PC-9 (cell line): ENCODE measurements around the gene EXOC2.

Experiments
- EZH2 ChIP-seq: fragments of 200-600 bp; sonication (generic); IDR thresholded peaks from 2 replicates; pipeline ENCODE4 v1.8.0; 2017; ENCODE audit warnings: antibody characterized with exemption, low read depth
- TF ChIP-seq, protein P1 (sequence below): fragments of 200-600 bp; sonication (generic); conservative IDR thresholded peaks from 2 replicates; pipeline ENCODE4 v1.6.1; 2017; ENCODE audit warnings: mixed run types, antibody characterized with exemption, mild to moderate bottlenecking, moderate library complexity

DNA sequence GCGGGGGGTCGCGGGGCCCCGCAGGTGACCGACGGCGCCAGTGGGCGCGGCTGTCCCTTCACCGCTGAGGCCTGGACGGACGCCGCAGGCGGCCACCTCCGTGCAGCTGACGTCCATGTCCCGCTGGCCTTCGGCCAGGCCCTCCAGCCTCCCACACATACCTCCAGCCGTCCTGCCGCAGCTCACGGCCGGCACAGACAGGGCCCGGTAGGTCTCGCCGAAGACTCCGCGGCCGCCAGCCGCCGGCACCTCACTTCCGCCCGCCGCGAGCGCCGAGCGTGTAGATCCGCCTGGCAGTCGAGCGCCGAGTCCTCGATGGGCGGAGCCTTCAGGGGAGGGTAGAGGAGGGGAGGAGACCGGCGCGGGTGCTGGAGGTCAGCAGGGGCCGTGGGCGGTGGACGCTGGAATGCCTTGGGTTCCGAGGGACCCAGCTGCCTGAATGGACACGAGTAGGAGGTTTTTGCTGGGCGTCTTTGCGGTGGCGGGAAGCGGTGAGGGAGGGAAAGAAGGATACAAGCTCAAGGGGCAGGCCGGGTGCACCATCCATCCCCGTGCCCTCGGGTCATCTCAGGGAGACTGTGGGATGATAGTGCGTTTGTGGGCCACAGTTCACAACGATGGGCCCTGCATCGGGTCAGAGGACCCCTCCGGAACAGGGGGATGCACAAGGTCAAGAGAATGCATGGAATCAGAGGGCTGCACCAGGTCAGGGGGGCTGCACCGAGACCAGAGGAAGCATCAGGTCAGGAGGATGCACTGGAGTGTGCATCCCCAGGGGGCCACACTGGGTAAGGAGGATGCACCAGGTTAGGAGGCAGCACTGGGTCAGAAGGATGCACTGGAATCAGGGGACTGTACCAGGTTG lies at the start of gene EXOC2:
- TF ChIP-seq, protein P1, sequence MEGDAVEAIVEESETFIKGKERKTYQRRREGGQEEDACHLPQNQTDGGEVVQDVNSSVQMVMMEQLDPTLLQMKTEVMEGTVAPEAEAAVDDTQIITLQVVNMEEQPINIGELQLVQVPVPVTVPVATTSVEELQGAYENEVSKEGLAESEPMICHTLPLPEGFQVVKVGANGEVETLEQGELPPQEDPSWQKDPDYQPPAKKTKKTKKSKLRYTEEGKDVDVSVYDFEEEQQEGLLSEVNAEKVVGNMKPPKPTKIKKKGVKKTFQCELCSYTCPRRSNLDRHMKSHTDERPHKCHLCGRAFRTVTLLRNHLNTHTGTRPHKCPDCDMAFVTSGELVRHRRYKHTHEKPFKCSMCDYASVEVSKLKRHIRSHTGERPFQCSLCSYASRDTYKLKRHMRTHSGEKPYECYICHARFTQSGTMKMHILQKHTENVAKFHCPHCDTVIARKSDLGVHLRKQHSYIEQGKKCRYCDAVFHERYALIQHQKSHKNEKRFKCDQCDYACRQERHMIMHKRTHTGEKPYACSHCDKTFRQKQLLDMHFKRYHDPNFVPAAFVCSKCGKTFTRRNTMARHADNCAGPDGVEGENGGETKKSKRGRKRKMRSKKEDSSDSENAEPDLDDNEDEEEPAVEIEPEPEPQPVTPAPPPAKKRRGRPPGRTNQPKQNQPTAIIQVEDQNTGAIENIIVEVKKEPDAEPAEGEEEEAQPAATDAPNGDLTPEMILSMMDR = no peak
- TF ChIP-seq EZH2 = no peak
